ENCODE data around the gene ADAMTS12.

Gene ADAMTS12

DNA sequence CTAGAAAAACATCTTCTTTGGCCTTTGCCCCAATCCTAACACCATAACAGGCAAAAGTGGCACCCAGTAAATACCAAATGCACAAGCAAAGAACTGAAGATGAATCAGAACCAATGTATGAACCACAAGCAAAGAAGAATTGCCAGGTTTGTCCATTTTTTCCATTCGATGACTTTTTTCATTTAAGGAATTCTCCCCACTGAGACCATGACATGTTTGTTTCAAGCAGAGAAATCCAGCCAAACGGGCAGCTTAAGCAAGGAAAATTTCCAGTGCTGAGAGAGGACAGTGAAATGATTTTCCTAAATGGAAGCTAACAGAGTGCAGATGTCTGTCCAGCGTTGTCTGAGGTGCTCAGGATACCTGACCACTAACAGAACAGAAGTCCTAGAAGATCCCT, 203.7 kb downstream of the ADAMTS12 start:
- Histone ChIP-seq H3K4me3 (ENCODE audit: low read depth, low read length) (no peak overlapping the region), H3K27me3 (ENCODE audit: control insufficient read depth, insufficient read depth, low read length) (no peaks in the 10 kb centered on the region), H3K4me1 (ENCODE audit: control insufficient read depth, insufficient read depth, low read length) (peaks cover 14% of the 10 kb centered on the region), H3K36me3 (ENCODE audit: control insufficient read depth, insufficient read depth, low read length) (no peaks in the 10 kb centered on the region), H3K9ac (ENCODE audit: low read length) (no peak overlapping the region), H3K27ac (ENCODE audit: low read depth, low read length) (no peak overlapping the region), H3K9me3 (ENCODE audit: control insufficient read depth, insufficient read depth, low read depth, low read length) (no peaks in the 10 kb centered on the region)

DNA sequence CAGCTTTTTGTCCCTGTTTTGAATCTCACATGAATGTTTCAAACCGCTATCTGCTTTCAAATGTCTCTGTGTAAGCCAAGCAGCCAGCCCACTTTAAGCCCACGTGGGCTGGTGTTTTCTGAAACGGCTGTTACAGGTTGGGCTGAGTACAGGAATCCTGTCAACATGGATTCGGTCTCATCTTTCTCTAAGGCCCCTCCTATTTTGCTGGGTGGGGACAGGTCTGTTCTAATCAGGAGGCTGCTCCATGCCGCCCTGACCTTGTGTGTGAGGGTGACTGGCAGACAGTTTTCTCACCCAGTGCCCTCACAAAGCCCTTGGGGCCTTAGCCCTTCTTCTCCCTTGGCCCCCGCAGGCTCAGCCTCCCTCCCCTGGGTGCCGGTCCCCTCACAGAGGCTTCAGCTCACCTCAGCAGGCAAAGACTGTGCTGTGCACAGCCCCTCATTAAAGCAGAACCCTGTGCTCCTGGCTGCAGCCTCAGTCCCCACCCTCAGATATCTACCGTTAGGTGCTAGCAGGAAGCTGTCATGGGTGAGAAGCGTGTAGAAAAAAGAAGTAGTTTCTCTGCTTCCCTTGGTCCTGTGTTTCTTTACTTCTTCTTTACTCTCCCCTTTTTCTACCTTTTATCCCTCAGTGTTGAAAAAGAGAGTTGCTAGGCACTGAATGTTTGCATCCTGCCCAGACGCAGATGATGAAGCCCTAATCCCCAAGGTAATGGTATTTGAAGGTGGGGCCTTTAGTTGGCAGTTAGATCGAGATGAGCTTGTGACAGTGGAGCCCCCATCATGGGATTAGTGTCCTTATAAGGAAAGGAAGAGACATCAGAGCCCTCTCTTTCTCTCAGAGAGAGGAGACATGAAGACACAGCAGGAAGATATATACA, 205.7 kb downstream of the ADAMTS12 start:
- H3K36me3 ChIP-seq (ENCODE audit: control insufficient read depth, insufficient read depth, low read length) = 0 out of 2 replicates have a peak, but pooled peaks cover 3% of the 10 kb centered on the region
- H3K4me1 ChIP-seq (ENCODE audit: control insufficient read depth, insufficient read depth, low read length) = peaks cover 14% of the 10 kb centered on the region
- H3K9me3 ChIP-seq (ENCODE audit: control insufficient read depth, insufficient read depth, low read depth, low read length) = no peaks in the 10 kb centered on the region
- H3K4me3 ChIP-seq (ENCODE audit: low read depth, low read length) = no peak overlapping the region
- H3K27me3 ChIP-seq (ENCODE audit: control insufficient read depth, insufficient read depth, low read length) = no peaks in the 10 kb centered on the region
- H3K9ac ChIP-seq (ENCODE audit: low read length) = no peak overlapping the region
- H3K27ac ChIP-seq (ENCODE audit: low read depth, low read length) = no peak overlapping the region

- Histone ChIP-seq H3K4me1 (ENCODE audit: control insufficient read depth, insufficient read depth, low read length) (peaks cover 14% of the 10 kb centered on the region), H3K27me3 (ENCODE audit: control insufficient read depth, insufficient read depth, low read length) (no peaks in the 10 kb centered on the region), H3K36me3 (ENCODE audit: control insufficient read depth, insufficient read depth, low read length) (0 out of 2 replicates have a peak, but pooled peaks cover 3% of the 10 kb centered on the region), H3K9ac (ENCODE audit: low read length) (no peak overlapping the region), H3K4me3 (ENCODE audit: low read depth, low read length) (no peak overlapping the region), H3K27ac (ENCODE audit: low read depth, low read length) (no peak overlapping the region), H3K9me3 (ENCODE audit: control insufficient read depth, insufficient read depth, low read depth, low read length) (no peaks in the 10 kb centered on the region)
Measured at GRCh38 chr5:33684496-33685159, 207.2 kb downstream of the ADAMTS12 start.

- H3K4me1 ChIP-seq (ENCODE audit: control insufficient read depth, insufficient read depth, low read length) = no peaks in the 10 kb centered on the region
Measured at GRCh38 chr5:33679791-33680190, 212.0 kb downstream of the ADAMTS12 start.

DNA sequence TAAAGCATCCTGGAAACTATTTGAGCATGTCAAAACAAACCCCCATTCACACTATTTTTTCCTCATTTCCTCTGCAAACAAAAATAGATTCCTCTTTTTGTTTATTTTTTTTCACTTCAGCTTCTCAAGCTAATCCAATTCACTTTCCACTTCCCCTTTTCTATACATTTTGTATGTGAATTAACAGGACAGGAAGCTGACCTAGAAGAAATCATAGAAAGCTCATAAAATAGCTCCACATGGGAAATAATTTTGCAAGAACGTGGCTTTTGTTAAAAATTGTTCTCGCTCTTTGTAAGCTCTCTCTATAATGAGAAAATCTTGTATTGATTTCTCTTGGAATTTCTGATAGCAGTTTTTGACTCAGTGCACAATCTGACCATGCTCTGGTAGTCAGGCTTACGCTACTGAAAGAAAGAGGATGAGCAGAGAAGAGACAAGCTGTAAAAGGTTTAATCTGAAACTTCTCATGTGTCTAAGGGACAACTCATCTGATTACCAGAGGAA, 215.8 kb downstream of the ADAMTS12 start:
- no peak overlapping the region for H3K4me3 ChIP-seq (ENCODE audit: low read depth, low read length)
- no peaks in the 10 kb centered on the region for H3K9me3 ChIP-seq (ENCODE audit: control insufficient read depth, insufficient read depth, low read depth, low read length)
- no peaks in the 10 kb centered on the region for H3K27me3 ChIP-seq (ENCODE audit: control insufficient read depth, insufficient read depth, low read length)
- no peaks in the 10 kb centered on the region for H3K4me1 ChIP-seq (ENCODE audit: control insufficient read depth, insufficient read depth, low read length)
- H3K9ac ChIP-seq (ENCODE audit: low read length) = no peak overlapping the region
- no peaks in the 10 kb centered on the region for H3K36me3 ChIP-seq (ENCODE audit: control insufficient read depth, insufficient read depth, low read length)
- no peak overlapping the region for H3K27ac ChIP-seq (ENCODE audit: low read depth, low read length)

More at GRCh38 chr5:33679791-33680190, 212.0 kb downstream of the ADAMTS12 start:
- no peak overlapping the region for H3K4me3 ChIP-seq (ENCODE audit: low read depth, low read length)
- no peaks in the 10 kb centered on the region for H3K27me3 ChIP-seq (ENCODE audit: control insufficient read depth, insufficient read depth, low read length)
- no peaks in the 10 kb centered on the region for H3K9me3 ChIP-seq (ENCODE audit: control insufficient read depth, insufficient read depth, low read depth, low read length)
- 0 out of 2 replicates have a peak, but pooled peaks cover 3% of the 10 kb centered on the region for H3K36me3 ChIP-seq (ENCODE audit: control insufficient read depth, insufficient read depth, low read length)
- no peak overlapping the region for H3K27ac ChIP-seq (ENCODE audit: low read depth, low read length)
- no peak overlapping the region for H3K9ac ChIP-seq (ENCODE audit: low read length)

GRCh38 chr5:33671700-33672291, 220.0 kb downstream of the ADAMTS12 start:
- Histone ChIP-seq H3K9me3 (ENCODE audit: control insufficient read depth, insufficient read depth, low read depth, low read length) (no peaks in the 10 kb centered on the region), H3K4me3 (ENCODE audit: low read depth, low read length) (no peak overlapping the region), H3K27ac (ENCODE audit: low read depth, low read length) (no peak overlapping the region), H3K36me3 (ENCODE audit: control insufficient read depth, insufficient read depth, low read length) (no peaks in the 10 kb centered on the region), H3K27me3 (ENCODE audit: control insufficient read depth, insufficient read depth, low read length) (no peaks in the 10 kb centered on the region), H3K4me1 (ENCODE audit: control insufficient read depth, insufficient read depth, low read length) (no peaks in the 10 kb centered on the region), H3K9ac (ENCODE audit: low read length) (no peak overlapping the region)

- no peaks in the 10 kb centered on the region for H3K9me3 ChIP-seq (ENCODE audit: control insufficient read depth, insufficient read depth, low read depth, low read length)
Measured at GRCh38 chr5:33662722-33663427, 228.9 kb downstream of the ADAMTS12 start.

DNA sequence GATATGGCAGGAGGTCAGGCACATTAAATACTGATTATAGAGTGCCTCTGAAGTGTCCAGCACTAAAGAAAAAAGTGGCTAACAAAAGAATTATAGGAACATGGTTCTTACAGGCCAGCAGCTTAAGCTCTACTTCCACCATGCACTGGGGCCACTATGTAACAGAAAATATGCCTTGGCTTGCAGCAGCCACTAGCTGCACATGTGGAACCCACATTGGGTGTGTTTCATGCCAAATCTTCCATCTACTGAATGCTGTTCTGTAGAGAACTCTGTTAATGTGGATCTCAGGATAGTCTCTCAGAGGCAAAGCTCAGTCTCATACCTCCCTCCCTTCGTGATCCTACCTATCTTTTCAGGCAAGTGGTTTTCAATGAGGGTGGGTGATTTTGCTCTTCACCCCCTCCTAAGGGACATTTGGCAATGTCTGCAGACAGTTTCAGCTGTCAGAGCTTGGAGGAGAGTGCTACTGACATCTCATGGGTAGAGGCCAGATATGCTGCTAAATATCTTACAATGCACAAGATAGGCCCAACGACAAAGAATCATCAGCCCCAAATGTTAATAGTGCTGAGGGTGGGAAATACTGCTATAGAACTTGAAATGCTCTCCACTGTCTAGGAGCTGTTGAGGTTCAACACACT, 232.1 kb downstream of the ADAMTS12 start:
- Histone ChIP-seq H3K27ac (ENCODE audit: low read depth, low read length) (no peak overlapping the region), H3K36me3 (ENCODE audit: control insufficient read depth, insufficient read depth, low read length) (no peaks in the 10 kb centered on the region), H3K9ac (ENCODE audit: low read length) (no peak overlapping the region), H3K4me1 (ENCODE audit: control insufficient read depth, insufficient read depth, low read length) (peaks cover 6% of the 10 kb centered on the region), H3K4me3 (ENCODE audit: low read depth, low read length) (no peak overlapping the region), H3K9me3 (ENCODE audit: control insufficient read depth, insufficient read depth, low read depth, low read length) (no peaks in the 10 kb centered on the region), H3K27me3 (ENCODE audit: control insufficient read depth, insufficient read depth, low read length) (no peaks in the 10 kb centered on the region)

More at GRCh38 chr5:33662722-33663427, 228.9 kb downstream of the ADAMTS12 start:
- Histone ChIP-seq H3K36me3 (ENCODE audit: control insufficient read depth, insufficient read depth, low read length) (no peaks in the 10 kb centered on the region), H3K9ac (ENCODE audit: low read length) (no peak overlapping the region), H3K27ac (ENCODE audit: low read depth, low read length) (no peak overlapping the region), H3K4me3 (ENCODE audit: low read depth, low read length) (no peak overlapping the region), H3K4me1 (ENCODE audit: control insufficient read depth, insufficient read depth, low read length) (peaks cover 2% of the 10 kb centered on the region), H3K27me3 (ENCODE audit: control insufficient read depth, insufficient read depth, low read length) (no peaks in the 10 kb centered on the region)

DNA sequence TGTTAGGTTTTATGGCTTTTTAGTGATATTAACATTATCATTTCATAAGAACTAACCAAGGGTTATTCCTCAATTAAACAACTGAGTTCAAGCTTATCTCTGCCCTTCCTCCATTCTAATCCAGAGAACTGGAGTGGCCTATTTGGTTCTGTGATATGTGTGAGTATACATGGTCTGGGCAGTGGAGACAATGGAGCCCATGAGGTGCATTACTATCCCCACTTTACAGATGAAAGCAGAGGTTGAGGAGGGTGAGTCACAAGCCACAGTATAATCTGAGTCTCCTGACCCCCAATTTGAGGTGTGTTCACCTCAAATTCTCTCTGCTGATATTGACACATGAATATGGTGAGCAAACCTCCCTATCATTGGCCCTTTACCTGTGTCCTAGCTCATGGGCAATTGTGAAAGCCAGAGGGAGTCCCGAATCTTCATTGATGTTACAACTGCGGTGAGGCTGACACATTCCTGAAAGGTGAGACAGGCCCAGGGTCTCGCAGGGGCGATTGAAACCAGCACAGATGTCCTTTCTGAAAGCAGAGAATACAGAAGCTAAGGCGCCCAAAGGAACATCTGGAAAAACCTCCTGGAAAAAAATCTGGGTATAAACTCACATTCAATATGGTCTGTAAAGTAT, 233.9 kb downstream of the ADAMTS12 start:
- H3K9me3 ChIP-seq (ENCODE audit: control insufficient read depth, insufficient read depth, low read depth, low read length) = no peaks in the 10 kb centered on the region
- H3K4me3 ChIP-seq (ENCODE audit: low read depth, low read length) = no peak overlapping the region
- no peaks in the 10 kb centered on the region for H3K36me3 ChIP-seq (ENCODE audit: control insufficient read depth, insufficient read depth, low read length)
- peaks cover 6% of the 10 kb centered on the region for H3K4me1 ChIP-seq (ENCODE audit: control insufficient read depth, insufficient read depth, low read length)
- no peaks in the 10 kb centered on the region for H3K27me3 ChIP-seq (ENCODE audit: control insufficient read depth, insufficient read depth, low read length)
- no peak overlapping the region for H3K9ac ChIP-seq (ENCODE audit: low read length)
- peak overlapping the region; percentile 20; the same call in 1 of the 2 replicates for H3K27ac ChIP-seq (ENCODE audit: low read depth, low read length)

DNA sequence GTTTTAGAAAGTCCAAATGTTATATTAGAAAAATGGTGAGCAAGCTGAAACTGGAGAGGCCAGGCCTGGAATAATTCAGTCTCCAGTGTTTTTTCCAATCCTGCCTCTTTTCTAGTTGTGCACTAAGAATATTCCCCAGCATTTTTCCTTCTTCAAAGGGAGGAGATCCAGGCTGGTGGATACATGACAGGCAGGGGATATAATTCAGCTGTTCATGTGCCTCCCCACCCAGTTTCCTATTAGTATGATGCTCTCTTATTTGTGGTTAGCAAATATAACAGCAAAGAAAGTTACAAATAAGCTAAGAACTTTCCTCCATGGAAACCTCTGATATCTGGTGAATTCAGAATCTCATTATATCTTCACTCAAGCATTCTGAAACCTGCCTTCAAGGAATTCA, 234.6 kb downstream of the ADAMTS12 start:
- no peaks in the 10 kb centered on the region for H3K27me3 ChIP-seq (ENCODE audit: control insufficient read depth, insufficient read depth, low read length)
- no peak overlapping the region for H3K27ac ChIP-seq (ENCODE audit: low read depth, low read length)
- no peaks in the 10 kb centered on the region for H3K36me3 ChIP-seq (ENCODE audit: control insufficient read depth, insufficient read depth, low read length)
- H3K4me1 ChIP-seq (ENCODE audit: control insufficient read depth, insufficient read depth, low read length) = peaks cover 6% of the 10 kb centered on the region
- no peak overlapping the region for H3K9ac ChIP-seq (ENCODE audit: low read length)
- no peaks in the 10 kb centered on the region for H3K9me3 ChIP-seq (ENCODE audit: control insufficient read depth, insufficient read depth, low read depth, low read length)
- no peak overlapping the region for H3K4me3 ChIP-seq (ENCODE audit: low read depth, low read length)
